H54 (cell line): ENCODE results near the gene GBGT1.

ENCODE experiments used
- DNase-seq: peaks from one replicate; pipeline ENCODE4 v3.0.0; 2011; ENCODE audit warnings: low spot score, mixed read lengths; ENCODE audit not compliant: insufficient read length
- FAIRE-seq: peaks from 3 replicates; lab custom pipeline; 2011; peaks lifted over from hg19 to GRCh38; lab: Jason Lieb, UNC
- POLR2A ChIP-seq: IDR thresholded peaks from 2 replicates; pipeline ENCODE4 v1.6.1; 2011; ENCODE audit warnings: low read depth, mild to moderate bottlenecking, low read length

The GBGT1 gene

GRCh38 chr9:133203506-133204075 is 39.9 kb upstream of the GBGT1 start:
- no peak for FAIRE-seq
- DNase-seq = no peak
- no peak for TF ChIP-seq POLR2A

DNA sequence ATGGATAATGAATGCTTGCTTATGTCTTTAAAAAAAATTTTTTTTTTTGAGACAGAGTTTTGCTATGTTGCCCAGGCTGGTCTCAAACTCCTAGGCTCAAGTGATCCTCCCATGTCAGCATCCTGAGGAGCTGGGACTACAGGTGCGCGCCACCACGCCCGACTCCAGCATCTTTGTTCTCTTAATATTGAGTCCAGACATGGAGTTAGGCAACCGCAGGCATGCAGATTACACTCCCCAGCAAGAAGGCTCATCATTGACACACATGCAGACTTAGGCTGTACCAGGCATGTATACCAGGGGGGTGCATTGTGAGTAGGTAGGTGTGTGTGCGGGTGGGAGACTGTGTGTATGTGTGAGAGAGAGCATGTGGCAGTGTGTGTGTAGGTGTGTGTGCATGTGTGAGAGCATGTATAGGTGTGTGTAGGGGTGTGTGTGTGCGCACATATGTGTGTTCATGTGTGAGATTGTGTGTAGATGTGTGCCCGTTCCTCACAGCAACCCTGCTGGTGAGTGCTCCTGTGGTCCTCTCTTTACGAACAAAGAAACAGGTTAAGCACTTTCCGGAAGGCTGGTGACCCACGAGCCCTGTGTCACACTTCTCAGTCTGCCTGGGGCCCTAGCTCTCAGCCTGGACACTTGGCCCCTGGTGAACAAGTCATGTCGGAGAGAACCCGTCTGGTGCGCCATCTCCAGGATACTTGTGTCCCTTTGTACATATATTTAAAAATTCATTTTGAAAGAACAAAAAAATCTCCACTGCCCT is 39.2 kb upstream of the GBGT1 start:
- TF ChIP-seq POLR2A = no peak
- DNase-seq = no peak
- no peak for FAIRE-seq

- FAIRE-seq (no peak), DNase-seq (no peak)
- no peak for TF ChIP-seq POLR2A
Measured at GRCh38 chr9:133202145-133202513, 38.4 kb upstream of the GBGT1 start.

- TF ChIP-seq POLR2A = no peak
- DNase-seq (no peak), FAIRE-seq (no peak)
Measured at GRCh38 chr9:133201424-133202144, 37.9 kb upstream of the GBGT1 start.

GRCh38 chr9:133200631-133201030 is 36.9 kb upstream of the GBGT1 start:
- DNase-seq (no peak), FAIRE-seq (no peak)
- no peak for TF ChIP-seq POLR2A

GRCh38 chr9:133199648-133200321 is 36.1 kb upstream of the GBGT1 start:
- no peak for FAIRE-seq
- DNase-seq = no peak
- no peak for TF ChIP-seq POLR2A

- TF ChIP-seq POLR2A = no peak
- no peak for FAIRE-seq
Measured at GRCh38 chr9:133195029-133195428, 31.3 kb upstream of the GBGT1 start.

GRCh38 chr9:133194597-133194996 is 30.9 kb upstream of the GBGT1 start:
- no peak for TF ChIP-seq POLR2A
- FAIRE-seq (no peak), DNase-seq (no peak)

More at GRCh38 chr9:133195029-133195428, 31.3 kb upstream of the GBGT1 start:
- no peak for DNase-seq

DNA sequence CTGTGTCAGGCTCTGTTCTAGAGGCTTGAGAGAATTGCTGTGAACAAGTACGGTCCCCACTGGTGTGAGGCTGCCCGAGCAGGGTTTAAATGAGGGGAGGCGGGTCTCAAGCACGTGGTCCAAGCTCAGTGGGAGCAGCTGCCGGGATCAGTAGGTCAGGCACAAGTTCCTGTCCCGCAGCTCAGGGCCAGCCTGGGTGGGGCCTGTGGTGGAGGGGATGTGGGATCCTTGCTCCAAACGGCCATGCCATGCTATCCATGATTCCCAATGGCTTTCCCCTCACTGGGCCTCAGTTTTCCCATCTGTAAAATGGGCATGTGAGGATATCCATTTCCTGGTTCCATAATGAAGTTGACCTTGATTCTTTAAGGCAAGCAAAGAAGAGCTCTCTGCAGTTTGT is 28.3 kb upstream of the GBGT1 start:
- DNase-seq (no peak), FAIRE-seq (no peak)
- no peak for TF ChIP-seq POLR2A

- DNase-seq (no peak), FAIRE-seq (no peak)
- TF ChIP-seq POLR2A = no peak
Measured at GRCh38 chr9:133189826-133190225, 26.1 kb upstream of the GBGT1 start.

DNA sequence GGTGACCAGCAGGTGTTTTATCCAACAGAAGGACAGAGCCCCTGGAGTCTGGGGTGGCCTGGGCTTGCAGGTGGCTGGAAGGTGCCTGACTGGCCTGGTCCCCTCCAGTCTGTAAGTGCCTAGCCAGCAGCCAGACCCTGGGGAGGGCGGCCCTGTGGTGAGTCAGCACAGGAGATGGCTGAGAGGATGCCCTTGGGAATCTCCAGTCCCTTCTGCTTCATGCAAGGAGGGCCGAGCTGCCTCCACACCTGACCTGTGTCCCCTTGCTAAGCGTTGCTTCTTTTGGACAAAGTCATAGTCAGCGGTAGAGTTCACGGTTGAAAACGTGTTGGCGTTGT is 25.1 kb upstream of the GBGT1 start:
- FAIRE-seq (no peak), DNase-seq (no peak)
- TF ChIP-seq POLR2A = no peak

DNA sequence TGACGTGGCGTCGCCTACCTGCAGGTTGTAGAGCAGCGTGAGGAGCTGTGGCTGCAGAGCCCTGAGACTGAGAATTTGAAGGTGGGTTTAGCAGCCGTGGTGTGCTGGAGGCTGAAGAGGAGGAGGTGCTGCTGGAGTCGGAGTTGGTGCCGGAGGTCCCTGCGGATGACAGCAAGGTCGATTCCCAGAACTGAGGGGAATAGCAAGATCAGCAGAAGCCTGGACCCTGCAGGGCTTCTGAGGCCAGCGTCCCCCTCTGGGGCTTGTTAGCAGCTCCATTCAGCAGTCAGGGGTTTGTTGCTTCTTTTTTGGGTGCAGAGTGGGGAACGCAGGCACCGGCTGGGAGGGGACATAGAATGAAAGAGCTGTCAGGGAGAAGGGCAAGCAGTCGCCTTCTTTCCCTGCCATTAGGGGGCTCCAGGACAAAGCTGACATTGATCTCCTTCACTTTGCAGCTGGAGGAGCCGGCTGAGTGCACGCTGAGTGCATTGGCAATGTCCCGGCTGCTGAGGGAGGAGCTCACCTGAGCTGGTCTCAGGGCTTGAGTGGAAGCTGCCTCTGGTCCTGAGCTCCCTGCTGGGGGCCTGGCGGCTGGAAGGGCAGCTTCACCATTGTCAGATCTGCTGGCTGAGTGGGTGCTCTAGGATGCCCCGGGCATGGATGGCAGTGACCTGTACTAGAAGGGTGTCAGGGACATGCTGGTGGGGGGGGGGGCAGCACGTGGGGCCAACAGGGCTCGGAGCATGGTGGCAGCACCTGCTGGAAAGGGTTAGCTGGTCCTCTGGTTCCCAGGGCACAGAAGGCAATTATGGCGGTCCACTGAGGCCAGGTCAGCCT is 24.5 kb upstream of the GBGT1 start:
- TF ChIP-seq POLR2A = no peak
- no peak for DNase-seq
- no peak for FAIRE-seq

DNA sequence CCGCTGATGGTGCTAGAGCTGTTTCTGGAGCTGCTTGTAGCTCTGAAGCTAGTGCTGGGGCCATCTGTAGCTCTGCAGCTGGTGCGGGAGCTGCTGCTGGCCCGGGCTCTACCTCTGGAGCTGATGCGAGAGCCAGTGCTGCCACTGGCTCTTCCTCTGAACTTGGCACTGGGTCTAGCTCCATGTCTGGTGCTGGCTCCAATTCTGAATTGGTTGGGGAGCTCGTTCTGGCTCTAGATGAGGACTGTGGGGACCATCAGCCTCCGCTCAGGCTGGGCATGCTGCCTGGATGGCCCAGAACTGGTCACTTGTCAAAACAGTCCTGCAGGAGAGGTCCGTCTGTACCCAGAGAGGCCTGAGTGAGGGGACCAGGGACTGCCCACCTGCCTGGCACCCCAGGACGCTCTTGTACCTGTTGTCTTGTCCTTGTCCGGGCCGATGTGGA is 23.9 kb upstream of the GBGT1 start:
- FAIRE-seq = no peak
- DNase-seq = no peak
- TF ChIP-seq POLR2A = no peak

DNA sequence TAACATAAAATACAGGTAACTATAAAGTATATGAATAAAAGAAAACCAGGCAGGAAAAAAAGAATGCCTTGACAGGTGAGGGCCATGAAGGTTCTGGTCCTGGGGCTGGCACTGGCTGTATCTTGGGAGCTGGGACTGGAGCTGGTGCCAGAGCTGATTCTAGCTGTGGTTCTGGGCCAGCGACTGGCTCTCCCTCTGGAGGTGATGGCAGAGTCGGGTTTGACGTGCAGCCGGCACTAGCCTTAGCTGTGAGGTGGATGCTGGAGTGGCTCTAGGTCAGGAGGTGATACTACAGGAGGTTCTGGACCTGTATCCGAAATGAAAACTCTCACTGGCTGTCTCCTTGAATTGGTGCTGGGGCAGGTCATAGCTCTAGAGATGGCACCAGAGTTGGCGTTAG is 23.0 kb upstream of the GBGT1 start:
- TF ChIP-seq POLR2A = no peak
- no peak for FAIRE-seq
- DNase-seq = no peak
